HEK293T (cell line): ENCODE measurements around the gene TCF7L2.
"Not testable (repeated sequence)": the region's sequence is repeated elsewhere in the genome, so short reads cannot be mapped to it uniquely, and the experiment has no call there.

ENCODE experiments used
- FOXM1 ChIP-seq: fragments of 450-650 bp; IDR thresholded peaks from 2 replicates; pipeline ENCODE4 v1.6.1; 2017; ENCODE audit warnings: mild to moderate bottlenecking, borderline replicate concordance
- NFRKB ChIP-seq: fragments of 450-650 bp; IDR thresholded peaks from 2 replicates; pipeline ENCODE4 v1.6.1; 2016; ENCODE audit warnings: mild to moderate bottlenecking, moderate library complexity
- SP1 ChIP-seq: fragments of 450-650 bp; IDR thresholded peaks from 2 replicates; pipeline ENCODE4 v1.6.1; 2017
- ZNF384 ChIP-seq: fragments of 450-650 bp; IDR thresholded peaks from 2 replicates; pipeline ENCODE4 v1.6.1; 2016

DNA sequence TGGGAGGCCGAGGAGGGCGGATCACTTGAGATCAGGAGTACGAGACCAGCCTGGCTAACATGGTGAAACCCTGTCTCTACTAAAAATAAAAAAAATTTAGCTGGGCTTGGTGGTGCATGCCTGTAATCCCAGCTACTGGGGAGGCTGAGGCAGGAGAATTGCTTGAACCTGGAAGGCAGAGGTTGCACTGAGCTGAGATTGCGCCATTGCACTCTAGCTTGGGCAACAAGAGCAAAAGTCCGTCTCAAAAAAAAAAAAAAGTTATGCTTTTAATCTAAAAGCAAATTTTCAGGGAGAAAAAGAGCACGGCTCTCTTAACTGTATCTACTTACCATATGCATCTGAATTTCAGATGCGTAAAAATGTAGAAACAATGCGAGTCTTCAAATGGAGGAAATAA, 116.1 kb downstream of the TCF7L2 start:
- not testable (repeated sequence) for TF ChIP-seq NFRKB, SP1, FOXM1, ZNF384
